Omental fat pad (tissue), 4 donors: ENCODE results near the gene TFEB. TPM values are rescaled to one million over a fixed set of nuclear protein-coding genes. Genes with fewer than 3 reads are reported as not detected.
"Not testable (repeated sequence)": the region's sequence is repeated elsewhere in the genome, so short reads cannot be mapped to it uniquely, and the experiment has no call there.

ENCODE experiments used
- ATAC-seq: fragments of 150-250 bp; one replicate; pipeline ENCODE4 v1.9.1; 2016; ENCODE audit warnings: mild to moderate bottlenecking, moderate library complexity; ENCODE audit not compliant: low FRiP score
- DNase-seq: peaks from one replicate; pipeline ENCODE4 v3.0.0-alpha.2; 2019; ENCODE audit warnings: low spot score
- CTCF ChIP-seq, 3 donors: fragments of 450-650 bp; IDR thresholded peaks; one replicate each; pipeline ENCODE4 v1.5.1; 2016 to 2017; ENCODE audit warnings: antibody characterized with exemption in 3 of 3, mild to moderate bottlenecking in 3 of 3, moderate library complexity in 2 of 3
- total RNA-seq, 4 donors: library from RNA; depleted of rRNA; stranded (reverse); fragments of >200 nt; gene quantifications; one replicate each; pipeline ENCODE4 v1.1.0, GENCODE V29; 2016

TFEB gene
- total RNA-seq, 4 donors from 2014 or later, result 7.1 to 24.4 (median 14.5) TPM

GRCh38 chr6:41770381-41771057 is 35.1 kb upstream of the TFEB start:
- ATAC-seq, result no peak
- no peak for TF ChIP-seq CTCF (IDR thresholded peaks at IDR 0.05)
- no peak for DNase-seq

GRCh38 chr6:41769376-41769775 is 34.0 kb upstream of the TFEB start:
- DNase-seq (no peak), ATAC-seq (no peak)
- no peak for TF ChIP-seq CTCF (IDR thresholded peaks at IDR 0.05)

GRCh38 chr6:41768545-41769308 is 33.3 kb upstream of the TFEB start:
- DNase-seq (no peak), ATAC-seq (no peak)
- no peak for TF ChIP-seq CTCF (IDR thresholded peaks at IDR 0.05)

- DNase-seq (no peak), ATAC-seq (peak; percentile 29)
- no peak for TF ChIP-seq CTCF (IDR thresholded peaks at IDR 0.05)
Measured at GRCh38 chr6:41767112-41767833, 31.9 kb upstream of the TFEB start.

- not testable (repeated sequence) for ATAC-seq, DNase-seq
Measured at GRCh38 chr6:41766043-41766664, 30.7 kb upstream of the TFEB start.

- no peak for TF ChIP-seq CTCF (IDR thresholded peaks at IDR 0.05)
- ATAC-seq, result no peak
Measured at GRCh38 chr6:41763470-41763869, 28.1 kb upstream of the TFEB start.

More at GRCh38 chr6:41763470-41763869, 28.1 kb upstream of the TFEB start:
- no peak for DNase-seq
